ENCODE measurements around the gene RAET1E.
"Not testable (repeated sequence)": the region's sequence is repeated elsewhere in the genome, so short reads cannot be mapped to it uniquely, and the experiment has no call there.

RAET1E gene

GRCh38 chr6:149897855-149898744 is at the start of gene RAET1E:
Gene RAET1E (minus strand): TSS chr6:149898113. CDS start chr6:149890901, 7,212 bp downstream.
- DNase-seq (ENCODE audit: low spot score), result no peak
- no peak for FAIRE-seq

GRCh38 chr6:149947533-149947932 is 49.6 kb upstream of the RAET1E start:
- FAIRE-seq; DNase-seq (ENCODE audit: low spot score): not testable (repeated sequence)

- DNase-seq (ENCODE audit: low spot score), result not testable (repeated sequence)
Observed at GRCh38 chr6:149946631-149947030, 48.7 kb upstream of the RAET1E start.

GRCh38 chr6:149945276-149945675 is 47.4 kb upstream of the RAET1E start:
- peak; percentile 37 for FAIRE-seq

More at GRCh38 chr6:149946631-149947030, 48.7 kb upstream of the RAET1E start:
- FAIRE-seq, result not testable (repeated sequence)

GRCh38 chr6:149943321-149943720 is 45.4 kb upstream of the RAET1E start:
- not testable (repeated sequence) for FAIRE-seq

More at GRCh38 chr6:149945276-149945675, 47.4 kb upstream of the RAET1E start:
- DNase-seq (ENCODE audit: low spot score), result not testable (repeated sequence)

GRCh38 chr6:149942461-149942829 is 44.5 kb upstream of the RAET1E start:
- DNase-seq (ENCODE audit: low spot score), result no peak
- FAIRE-seq, result no peak

More at GRCh38 chr6:149943321-149943720, 45.4 kb upstream of the RAET1E start:
- DNase-seq (ENCODE audit: low spot score), result not testable (repeated sequence)

GRCh38 chr6:149941583-149942460 is 43.9 kb upstream of the RAET1E start, which contains the start of gene ULBP2:
Gene ULBP2 (plus strand): TSS chr6:149942014. CDS start chr6:149942073, 59 bp downstream.
- FAIRE-seq, result peak; percentile 44
- DNase-seq (ENCODE audit: low spot score), result peak; percentile 96

GRCh38 chr6:149940672-149940982 is 42.7 kb upstream of the RAET1E start:
- no peak for DNase-seq (ENCODE audit: low spot score)
- FAIRE-seq, result no peak

- no peak for FAIRE-seq
Observed at GRCh38 chr6:149939909-149940671, 42.2 kb upstream of the RAET1E start.

GRCh38 chr6:149939356-149939648 is 41.4 kb upstream of the RAET1E start:
- DNase-seq (ENCODE audit: low spot score) (no peak), FAIRE-seq (no peak)

More at GRCh38 chr6:149939909-149940671, 42.2 kb upstream of the RAET1E start:
- no peak for DNase-seq (ENCODE audit: low spot score)

GRCh38 chr6:149938571-149939355 is 40.9 kb upstream of the RAET1E start:
- FAIRE-seq, result no peak

GRCh38 chr6:149938013-149938570 is 40.2 kb upstream of the RAET1E start:
- peak; percentile 42 for FAIRE-seq
- not testable (repeated sequence) for DNase-seq (ENCODE audit: low spot score)

More at GRCh38 chr6:149938571-149939355, 40.9 kb upstream of the RAET1E start:
- DNase-seq (ENCODE audit: low spot score), result no peak

- DNase-seq (ENCODE audit: low spot score) (no peak), FAIRE-seq (no peak)
Observed at GRCh38 chr6:149936743-149937142, 38.8 kb upstream of the RAET1E start.

- no peak for DNase-seq (ENCODE audit: low spot score)
- FAIRE-seq, result no peak
Observed at GRCh38 chr6:149935668-149936067, 37.8 kb upstream of the RAET1E start.

GRCh38 chr6:149935246-149935645 is 37.3 kb upstream of the RAET1E start:
- DNase-seq (ENCODE audit: low spot score) (no peak), FAIRE-seq (no peak)

- DNase-seq (ENCODE audit: low spot score), result peak; percentile 52
- FAIRE-seq, result no peak
Observed at GRCh38 chr6:149934249-149935156, 36.6 kb upstream of the RAET1E start.

- FAIRE-seq (no peak), DNase-seq (ENCODE audit: low spot score) (no peak)
Observed at GRCh38 chr6:149933461-149933860, 35.5 kb upstream of the RAET1E start.

- FAIRE-seq (no peak), DNase-seq (ENCODE audit: low spot score) (no peak)
Observed at GRCh38 chr6:149933036-149933435, 35.1 kb upstream of the RAET1E start.

- DNase-seq (ENCODE audit: low spot score) (no peak), FAIRE-seq (no peak)
Observed at GRCh38 chr6:149931501-149931900, 33.6 kb upstream of the RAET1E start.

Data from urothelium cell line (cell line).